T-helper 2 cell (primary cell): ENCODE measurements around the gene E2F4.

Experiments used
- DNase-seq, 5 experiments: peaks; one replicate each; pipeline versions ENCODE4 v3.0.0 to v3.0.0-alpha.2; 2012 to 2022

The E2F4 gene

DNA sequence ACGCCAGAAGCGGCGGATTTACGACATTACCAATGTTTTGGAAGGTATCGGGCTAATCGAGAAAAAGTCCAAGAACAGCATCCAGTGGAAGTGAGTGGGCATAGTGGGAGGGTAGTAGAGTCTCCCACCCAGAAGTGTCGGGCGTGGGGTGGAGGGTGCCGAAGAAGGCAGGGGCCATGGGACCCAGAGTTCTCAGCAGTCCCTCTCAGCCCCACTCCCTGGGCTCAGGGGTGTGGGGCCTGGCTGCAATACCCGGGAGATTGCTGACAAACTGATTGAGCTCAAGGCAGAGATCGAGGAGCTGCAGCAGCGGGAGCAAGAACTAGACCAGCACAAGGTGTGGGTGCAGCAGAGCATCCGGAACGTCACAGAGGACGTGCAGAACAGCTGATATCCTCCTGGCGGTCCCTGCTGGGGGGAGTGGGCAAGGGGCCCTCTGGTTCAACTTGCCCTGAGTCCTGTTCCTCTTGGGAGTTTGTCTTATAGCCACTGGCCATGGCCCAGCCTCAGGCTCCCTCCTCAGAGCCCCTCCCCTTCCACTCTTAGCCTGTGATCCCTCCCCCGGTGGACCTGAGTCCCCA is 916 bp downstream of the E2F4 start:
- DNase-seq = peak in 1 of 5 experiments; percentile 78

DNA sequence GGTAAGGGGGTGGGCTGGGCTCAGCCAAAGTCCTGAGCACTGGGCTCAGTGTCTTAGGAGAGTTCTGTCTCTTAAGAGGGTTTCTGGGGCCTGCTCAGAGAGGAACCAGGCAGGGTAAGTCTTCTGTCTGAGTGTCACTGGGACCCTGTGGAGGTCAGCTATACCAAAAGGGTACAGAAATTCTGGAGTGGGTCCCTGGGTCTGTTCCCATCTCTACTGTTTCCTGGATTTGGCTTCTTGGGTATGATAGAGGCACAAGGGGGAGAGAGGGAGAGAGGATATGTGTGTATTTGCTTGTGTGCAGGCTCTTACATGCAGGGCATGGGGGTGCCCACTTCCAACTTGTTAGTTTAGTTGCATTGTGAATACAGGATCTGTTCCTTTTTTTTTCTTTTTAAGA is 1.6 kb downstream of the E2F4 start:
- no peak for DNase-seq

DNA sequence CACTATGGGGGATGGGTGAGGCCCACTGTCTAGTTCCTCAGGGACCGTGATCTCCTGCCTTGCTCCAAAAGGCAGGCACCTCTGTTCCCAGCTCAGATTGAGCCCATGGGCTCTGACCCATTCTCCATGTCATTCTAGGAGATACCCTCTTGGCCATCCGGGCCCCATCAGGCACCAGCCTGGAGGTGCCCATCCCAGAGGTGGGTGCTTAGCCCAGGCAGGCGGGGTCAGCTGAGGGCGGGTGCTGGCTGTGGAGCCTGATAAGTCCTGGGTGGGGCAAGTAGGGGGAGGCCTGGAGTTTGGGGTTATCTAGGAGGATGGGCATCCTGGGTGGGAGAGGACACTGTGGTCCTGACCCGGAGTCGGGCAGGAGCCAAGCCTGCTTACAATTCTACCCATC is 2.3 kb downstream of the E2F4 start:
- DNase-seq = no peak

- DNase-seq = no peak
Measured at GRCh38 chr16:67195676-67196075, 3.7 kb downstream of the E2F4 start.

- DNase-seq = no peak
Measured at GRCh38 chr16:67196881-67197280, 4.9 kb downstream of the E2F4 start.

- no peak for DNase-seq
Measured at GRCh38 chr16:67197704-67198103, 5.7 kb downstream of the E2F4 start.

DNA sequence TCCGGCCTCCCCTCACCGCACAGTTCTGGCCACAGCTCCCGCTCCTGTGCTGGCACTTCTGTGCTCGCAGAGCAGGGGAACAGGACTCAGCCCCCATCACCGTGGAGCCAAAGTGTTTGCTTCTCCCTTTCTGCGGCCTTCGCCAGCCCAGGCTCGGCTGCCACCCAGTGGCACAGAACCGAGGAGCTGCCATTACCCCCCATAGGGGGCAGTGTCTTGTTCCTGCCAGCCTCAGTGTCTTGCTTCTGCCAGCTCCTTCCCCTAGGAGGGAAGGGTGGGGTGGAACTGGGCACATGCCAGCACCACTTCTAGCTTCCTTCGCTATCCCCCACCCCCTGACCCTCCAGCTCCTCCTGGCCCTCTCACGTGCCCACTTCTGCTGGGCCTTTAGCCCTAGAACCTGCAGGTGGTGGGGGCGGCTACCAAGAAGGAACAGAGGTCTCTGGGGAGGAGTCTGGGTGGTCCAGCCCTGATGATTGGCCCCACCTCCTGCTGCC is 6.3 kb downstream of the E2F4 start:
- DNase-seq = peak in 1 of 5 experiments; percentile 42

- DNase-seq = no peak
Measured at GRCh38 chr16:67199011-67199807, 7.3 kb downstream of the E2F4 start, which contains the start of gene ELMO3. Gene ELMO3, plus strand, starts transcription at chr16:67199131. Its CDS starts 196 bp downstream, at chr16:67199327.

DNA sequence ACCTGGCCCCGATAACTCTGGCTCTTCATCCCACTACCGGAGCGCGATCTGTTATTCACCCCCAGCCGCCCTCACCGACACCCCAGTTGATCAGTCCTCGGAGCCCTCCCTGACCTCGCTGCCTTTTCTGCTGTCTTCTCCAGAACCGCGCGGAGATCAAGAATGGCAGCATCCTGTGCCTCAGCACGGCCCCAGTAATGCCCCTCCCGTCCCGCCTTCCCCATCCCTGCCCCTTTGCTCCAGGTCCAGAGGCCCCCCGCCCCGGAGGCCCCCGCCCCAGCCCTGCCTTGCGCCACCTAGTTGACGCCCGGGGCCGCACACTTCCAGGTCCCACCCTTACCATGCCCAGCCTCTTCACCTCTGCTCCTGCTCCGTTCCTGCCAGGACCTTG is 7.8 kb downstream of the E2F4 start:
- DNase-seq = no peak

DNA sequence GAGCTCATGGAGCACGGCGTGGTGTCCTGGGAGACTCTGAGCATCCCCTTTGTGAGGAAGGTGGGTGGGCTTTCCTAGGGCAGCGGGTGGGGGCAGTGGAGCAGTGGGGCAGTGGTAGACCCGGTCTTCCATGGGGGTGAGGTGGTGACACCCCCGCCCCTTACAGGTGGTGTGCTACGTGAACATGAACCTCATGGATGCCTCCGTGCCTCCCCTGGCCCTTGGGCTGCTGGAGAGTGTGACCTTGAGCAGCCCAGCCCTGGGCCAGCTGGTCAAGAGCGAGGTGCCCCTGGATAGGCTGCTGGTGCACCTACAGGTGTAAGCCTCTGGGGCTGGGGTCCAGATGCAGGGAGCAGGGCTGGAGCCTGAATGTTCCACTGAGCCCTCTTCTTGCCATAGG is 8.5 kb downstream of the E2F4 start:
- DNase-seq = no peak

DNA sequence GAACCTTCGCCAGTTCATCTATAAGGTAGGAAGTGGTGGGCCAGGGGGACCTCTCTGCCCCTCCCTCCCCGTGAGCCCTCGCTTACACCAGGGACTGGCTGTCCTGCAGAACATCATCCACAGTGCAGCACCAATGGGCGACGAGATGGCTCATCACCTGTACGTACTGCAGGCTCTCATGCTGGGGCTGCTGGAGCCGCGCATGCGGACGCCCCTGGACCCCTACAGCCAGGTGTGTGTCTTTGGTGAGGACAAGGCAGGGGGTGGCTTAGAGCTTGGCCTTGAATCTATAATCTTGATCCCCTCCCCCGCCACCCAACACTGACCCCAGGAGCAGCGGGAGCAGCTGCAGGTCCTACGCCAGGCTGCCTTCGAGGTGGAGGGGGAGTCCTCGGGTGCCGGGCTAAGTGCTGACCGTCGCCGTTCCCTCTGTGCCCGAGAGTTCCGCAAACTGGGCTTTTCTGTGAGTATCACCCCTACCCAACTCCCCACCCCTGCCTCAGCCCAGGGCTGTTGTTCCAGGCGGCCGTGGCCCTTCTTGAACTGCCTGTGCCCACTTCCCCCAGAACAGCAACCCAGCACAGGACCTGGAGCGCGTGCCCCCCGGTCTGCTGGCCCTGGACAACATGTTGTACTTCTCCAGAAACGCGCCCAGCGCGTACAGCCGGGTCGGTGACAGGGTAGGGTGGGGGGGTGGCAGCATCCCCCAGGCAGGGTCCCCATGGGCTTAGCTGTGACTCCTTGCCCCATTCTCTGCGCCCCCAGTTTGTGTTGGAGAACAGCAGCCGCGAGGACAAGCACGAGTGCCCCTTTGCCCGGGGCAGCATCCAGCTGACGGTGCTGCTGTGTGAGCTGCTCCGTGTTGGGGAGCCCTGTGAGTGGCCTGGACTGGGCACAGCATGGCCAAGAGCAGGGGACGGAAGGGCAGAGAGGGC is 9.7 kb downstream of the E2F4 start:
- DNase-seq = no peak

GRCh38 chr16:67202426-67202825 is 10.5 kb downstream of the E2F4 start:
- DNase-seq = no peak

DNA sequence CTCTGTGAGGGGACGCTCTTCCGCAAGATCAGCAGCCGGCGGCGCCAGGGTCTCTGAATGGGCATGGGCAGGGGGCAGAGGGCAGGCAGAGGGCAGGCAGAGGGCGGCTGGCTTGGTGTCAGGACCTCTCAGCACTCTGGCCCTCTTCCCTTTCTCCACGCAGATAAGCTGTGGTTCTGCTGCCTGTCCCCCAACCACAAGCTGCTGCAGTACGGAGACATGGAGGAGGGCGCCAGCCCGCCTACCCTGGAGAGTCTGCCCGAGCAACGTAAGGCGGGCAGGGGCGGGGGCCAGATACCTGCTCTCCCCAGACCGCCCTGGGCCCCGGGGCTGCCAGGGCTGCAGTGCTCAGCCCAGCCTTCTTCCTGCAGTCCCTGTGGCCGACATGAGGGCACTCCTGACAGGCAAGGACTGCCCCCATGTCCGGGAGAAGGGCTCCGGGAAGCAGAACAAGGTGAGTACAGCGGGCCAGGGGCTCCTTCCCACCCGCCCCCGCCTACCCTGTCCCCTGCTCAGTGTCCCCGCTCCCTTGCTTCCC is 11.1 kb downstream of the E2F4 start:
- DNase-seq = no peak

GRCh38 chr16:67204076-67204475 is 12.1 kb downstream of the E2F4 start:
- no peak for DNase-seq

- no peak for DNase-seq
Measured at GRCh38 chr16:67206129-67206837, 14.3 kb downstream of the E2F4 start.

GRCh38 chr16:67206838-67207248 is 14.9 kb downstream of the E2F4 start:
- DNase-seq = no peak

DNA sequence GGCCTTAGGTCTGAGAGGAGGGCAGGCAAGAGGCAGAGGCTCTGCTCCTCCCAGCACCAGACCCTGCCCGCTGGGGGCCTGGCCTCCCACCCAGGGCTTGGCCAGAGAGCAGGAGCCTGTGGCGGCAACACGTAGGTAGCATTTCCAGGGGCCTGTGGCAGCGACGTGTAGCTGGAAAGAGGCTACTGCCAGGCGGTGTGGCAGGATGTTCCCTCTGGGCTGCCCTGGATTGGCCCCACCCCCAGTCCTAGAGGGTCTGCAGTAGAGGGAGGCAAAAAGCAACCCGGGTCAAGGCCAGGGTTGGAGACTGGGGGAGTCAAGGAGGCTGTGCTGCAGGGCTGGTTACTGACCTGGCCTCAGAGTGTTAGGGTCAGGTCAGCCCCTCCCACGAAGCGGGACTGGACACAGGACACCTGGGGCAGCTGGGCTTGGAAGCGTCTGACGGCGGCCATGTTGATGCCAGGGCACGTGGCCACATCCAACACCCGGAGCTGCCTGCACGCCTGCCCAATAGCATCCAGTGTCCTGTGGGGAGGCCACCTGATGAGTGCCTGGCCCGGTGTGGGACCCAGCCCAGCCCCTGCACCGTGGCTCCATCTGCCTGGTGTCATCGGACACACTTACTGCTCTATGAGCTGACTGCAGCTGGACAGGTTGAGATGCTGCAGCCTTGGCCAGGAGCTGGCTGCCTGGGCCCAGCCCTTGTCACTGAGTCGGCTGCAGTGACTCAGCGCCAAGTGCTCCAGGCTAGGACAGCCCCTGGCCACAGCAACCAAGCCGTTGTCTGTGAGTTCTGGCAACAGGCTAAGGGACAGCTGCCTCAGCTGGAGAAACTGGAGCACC is 15.5 kb downstream of the E2F4 start:
- DNase-seq = no peak

GRCh38 chr16:67208154-67208896 is 16.4 kb downstream of the E2F4 start:
- no peak for DNase-seq

DNA sequence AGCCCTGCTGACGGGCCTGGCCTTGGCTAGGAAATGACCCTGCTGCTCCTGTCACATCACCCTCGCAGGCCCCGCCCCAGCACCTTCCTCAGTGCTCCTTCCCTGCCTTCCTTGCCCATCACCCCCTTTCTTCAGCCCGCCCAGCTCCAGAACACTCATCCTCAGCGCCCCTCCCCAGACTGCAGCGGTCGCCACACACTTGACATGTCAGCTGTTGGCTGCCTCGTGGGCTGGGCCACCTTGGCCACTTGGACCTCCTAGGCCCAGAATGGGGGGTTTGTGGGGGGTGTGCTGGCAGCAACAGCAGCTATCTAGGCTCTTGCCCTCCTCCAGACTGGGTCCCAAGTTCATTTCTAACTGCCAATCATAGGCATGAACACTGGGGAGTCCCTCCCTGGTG is 17.6 kb downstream of the E2F4 start:
- DNase-seq = no peak
